T-helper 2 cell treated with Interferon-gamma antibody and Interleukin-4, amounts not matched to agents 5 μg/mL and 100 μg/mL, for 36 hours (primary cell): ENCODE measurements around the gene SLC13A5.
"Not testable (repeated sequence)": the region's sequence is repeated elsewhere in the genome, so short reads cannot be mapped to it uniquely, and the experiment has no call there.

Experiments
- DNase-seq: peaks from one replicate; pipeline ENCODE4 v3.0.0; 2021; ENCODE audit warnings: low spot score
- H3K27ac Mint-ChIP-seq: one replicate; pipeline ENCODE4 v1.8.0; 2021; ENCODE audit warnings: mild to moderate bottlenecking, mixed read lengths
- H3K27me3 Mint-ChIP-seq: one replicate; pipeline ENCODE4 v1.8.0; 2021; ENCODE audit warnings: low read depth, mixed read lengths
- H3K36me3 Mint-ChIP-seq: one replicate; pipeline ENCODE4 v1.8.0; 2021; ENCODE audit warnings: low read depth, mixed read lengths
- H3K4me1 Mint-ChIP-seq: one replicate; pipeline ENCODE4 v1.8.0; 2021; ENCODE audit warnings: low read depth, mixed read lengths
- H3K4me3 Mint-ChIP-seq: one replicate; pipeline ENCODE4 v1.8.0; 2022; ENCODE audit warnings: mild to moderate bottlenecking, moderate library complexity, mixed read lengths
- H3K9me3 Mint-ChIP-seq: one replicate; pipeline ENCODE4 v1.8.0; 2021; ENCODE audit warnings: mixed read lengths

SLC13A5 gene

GRCh38 chr17:6703751-6704150 is 9.4 kb downstream of the SLC13A5 start:
- Mint-ChIP-seq H3K4me3 (no peak overlapping the region), H3K27me3 (peaks cover 12% of the 10 kb centered on the region), H3K27ac (no peak overlapping the region)

GRCh38 chr17:6702567-6703215 is 10.5 kb downstream of the SLC13A5 start:
- H3K9me3 Mint-ChIP-seq, result no peaks in the 10 kb centered on the region
- no peaks in the 10 kb centered on the region for H3K36me3 Mint-ChIP-seq
- no peaks in the 10 kb centered on the region for H3K4me1 Mint-ChIP-seq
- DNase-seq, result no peak
- no peak overlapping the region for H3K4me3 Mint-ChIP-seq
- peaks cover 7% of the 10 kb centered on the region for H3K27me3 Mint-ChIP-seq
- H3K27ac Mint-ChIP-seq, result no peak overlapping the region

More at GRCh38 chr17:6703751-6704150, 9.4 kb downstream of the SLC13A5 start:
- no peak for DNase-seq
- no peaks in the 10 kb centered on the region for H3K9me3 Mint-ChIP-seq
- no peaks in the 10 kb centered on the region for H3K4me1 Mint-ChIP-seq
- H3K36me3 Mint-ChIP-seq, result no peaks in the 10 kb centered on the region

- H3K4me3 Mint-ChIP-seq, result no peak overlapping the region
- H3K4me1 Mint-ChIP-seq, result no peaks in the 10 kb centered on the region
- no peak overlapping the region for H3K27ac Mint-ChIP-seq
- DNase-seq, result no peak
- H3K27me3 Mint-ChIP-seq, result peaks cover 7% of the 10 kb centered on the region
- H3K36me3 Mint-ChIP-seq, result no peaks in the 10 kb centered on the region
- no peaks in the 10 kb centered on the region for H3K9me3 Mint-ChIP-seq
These were observed 11.4 kb downstream of the SLC13A5 start for GRCh38 chr17:6701719-6702118.

GRCh38 chr17:6700948-6701307 is 12.2 kb downstream of the SLC13A5 start:
- DNase-seq, result no peak
- Mint-ChIP-seq H3K9me3 (no peaks in the 10 kb centered on the region), H3K4me3 (no peak overlapping the region), H3K27me3 (peaks cover 7% of the 10 kb centered on the region), H3K36me3 (no peaks in the 10 kb centered on the region), H3K27ac (no peak overlapping the region), H3K4me1 (no peaks in the 10 kb centered on the region)

- no peaks in the 10 kb centered on the region for H3K9me3 Mint-ChIP-seq
- no peak for DNase-seq
- peaks cover 7% of the 10 kb centered on the region for H3K27me3 Mint-ChIP-seq
- H3K4me3 Mint-ChIP-seq, result no peak overlapping the region
- no peaks in the 10 kb centered on the region for H3K36me3 Mint-ChIP-seq
- no peaks in the 10 kb centered on the region for H3K4me1 Mint-ChIP-seq
- no peak overlapping the region for H3K27ac Mint-ChIP-seq
These were observed 12.9 kb downstream of the SLC13A5 start for GRCh38 chr17:6699997-6700947.

- H3K27me3 Mint-ChIP-seq, result peaks cover 5% of the 10 kb centered on the region
- H3K9me3 Mint-ChIP-seq, result no peaks in the 10 kb centered on the region
- no peak overlapping the region for H3K4me3 Mint-ChIP-seq
- H3K27ac Mint-ChIP-seq, result no peak overlapping the region
- DNase-seq, result no peak
- no peaks in the 10 kb centered on the region for H3K4me1 Mint-ChIP-seq
- H3K36me3 Mint-ChIP-seq, result no peaks in the 10 kb centered on the region
These were observed 15.2 kb downstream of the SLC13A5 start for GRCh38 chr17:6698004-6698403.

- H3K27me3 Mint-ChIP-seq, result peaks cover 7% of the 10 kb centered on the region
- H3K27ac Mint-ChIP-seq, result no peak overlapping the region
- no peak for DNase-seq
- H3K4me3 Mint-ChIP-seq, result no peak overlapping the region
- no peaks in the 10 kb centered on the region for H3K4me1 Mint-ChIP-seq
- no peaks in the 10 kb centered on the region for H3K9me3 Mint-ChIP-seq
- no peaks in the 10 kb centered on the region for H3K36me3 Mint-ChIP-seq
These were observed 16.3 kb downstream of the SLC13A5 start for GRCh38 chr17:6696906-6697305.

GRCh38 chr17:6695565-6695964 is 17.6 kb downstream of the SLC13A5 start:
- Mint-ChIP-seq H3K4me3 (no peak overlapping the region), H3K36me3 (no peaks in the 10 kb centered on the region), H3K27me3 (peaks cover 9% of the 10 kb centered on the region), H3K4me1 (no peaks in the 10 kb centered on the region), H3K9me3 (no peaks in the 10 kb centered on the region), H3K27ac (no peak overlapping the region)
- no peak for DNase-seq

- DNase-seq, result no peak
- no peaks in the 10 kb centered on the region for H3K4me1 Mint-ChIP-seq
- no peaks in the 10 kb centered on the region for H3K9me3 Mint-ChIP-seq
- H3K4me3 Mint-ChIP-seq, result no peak overlapping the region
- no peaks in the 10 kb centered on the region for H3K36me3 Mint-ChIP-seq
- peaks cover 9% of the 10 kb centered on the region for H3K27me3 Mint-ChIP-seq
- H3K27ac Mint-ChIP-seq, result no peak overlapping the region
These were observed 18.1 kb downstream of the SLC13A5 start for GRCh38 chr17:6695051-6695450.

GRCh38 chr17:6691958-6692357 is 21.2 kb downstream of the SLC13A5 start:
- H3K27me3 Mint-ChIP-seq, result peaks cover 12% of the 10 kb centered on the region

GRCh38 chr17:6691546-6691945 is 21.6 kb downstream of the SLC13A5 start:
- H3K36me3 Mint-ChIP-seq, result no peaks in the 10 kb centered on the region
- H3K27ac Mint-ChIP-seq, result no peak overlapping the region
- no peak overlapping the region for H3K4me3 Mint-ChIP-seq
- H3K4me1 Mint-ChIP-seq, result no peaks in the 10 kb centered on the region
- H3K9me3 Mint-ChIP-seq, result no peaks in the 10 kb centered on the region
- H3K27me3 Mint-ChIP-seq, result peaks cover 12% of the 10 kb centered on the region
- DNase-seq, result no peak

More at GRCh38 chr17:6691958-6692357, 21.2 kb downstream of the SLC13A5 start:
- H3K27ac Mint-ChIP-seq, DNase-seq, H3K36me3 Mint-ChIP-seq, H3K4me3 Mint-ChIP-seq, H3K4me1 Mint-ChIP-seq, H3K9me3 Mint-ChIP-seq: not testable (repeated sequence)

GRCh38 chr17:6690641-6691040 is 22.5 kb downstream of the SLC13A5 start:
- Mint-ChIP-seq H3K27ac (no peak overlapping the region), H3K9me3 (no peaks in the 10 kb centered on the region), H3K27me3 (peaks cover 12% of the 10 kb centered on the region), H3K4me3 (no peak overlapping the region), H3K36me3 (no peaks in the 10 kb centered on the region), H3K4me1 (no peaks in the 10 kb centered on the region)
- DNase-seq, result no peak

GRCh38 chr17:6688944-6689343 is 24.2 kb downstream of the SLC13A5 start:
- no peak for DNase-seq
- no peak overlapping the region for H3K27ac Mint-ChIP-seq
- H3K27me3 Mint-ChIP-seq, result peaks cover 12% of the 10 kb centered on the region
- H3K36me3 Mint-ChIP-seq, result no peaks in the 10 kb centered on the region
- H3K4me1 Mint-ChIP-seq, result no peaks in the 10 kb centered on the region
- no peaks in the 10 kb centered on the region for H3K9me3 Mint-ChIP-seq
- no peak overlapping the region for H3K4me3 Mint-ChIP-seq

- no peak overlapping the region for H3K4me3 Mint-ChIP-seq
- H3K4me1 Mint-ChIP-seq, result no peaks in the 10 kb centered on the region
- no peaks in the 10 kb centered on the region for H3K36me3 Mint-ChIP-seq
- H3K9me3 Mint-ChIP-seq, result no peaks in the 10 kb centered on the region
- no peak overlapping the region for H3K27ac Mint-ChIP-seq
- peaks cover 17% of the 10 kb centered on the region for H3K27me3 Mint-ChIP-seq
- DNase-seq, result no peak
These were observed 27.1 kb downstream of the SLC13A5 start for GRCh38 chr17:6686026-6686425.
